ENCODE measurements around the gene TMEM132C. TPM values are rescaled to one million over a fixed set of nuclear protein-coding genes. Genes with fewer than 3 reads are reported as not detected.

Gene TMEM132C
- total RNA-seq, 2 experiments from 2014 or later, result not detected

DNA sequence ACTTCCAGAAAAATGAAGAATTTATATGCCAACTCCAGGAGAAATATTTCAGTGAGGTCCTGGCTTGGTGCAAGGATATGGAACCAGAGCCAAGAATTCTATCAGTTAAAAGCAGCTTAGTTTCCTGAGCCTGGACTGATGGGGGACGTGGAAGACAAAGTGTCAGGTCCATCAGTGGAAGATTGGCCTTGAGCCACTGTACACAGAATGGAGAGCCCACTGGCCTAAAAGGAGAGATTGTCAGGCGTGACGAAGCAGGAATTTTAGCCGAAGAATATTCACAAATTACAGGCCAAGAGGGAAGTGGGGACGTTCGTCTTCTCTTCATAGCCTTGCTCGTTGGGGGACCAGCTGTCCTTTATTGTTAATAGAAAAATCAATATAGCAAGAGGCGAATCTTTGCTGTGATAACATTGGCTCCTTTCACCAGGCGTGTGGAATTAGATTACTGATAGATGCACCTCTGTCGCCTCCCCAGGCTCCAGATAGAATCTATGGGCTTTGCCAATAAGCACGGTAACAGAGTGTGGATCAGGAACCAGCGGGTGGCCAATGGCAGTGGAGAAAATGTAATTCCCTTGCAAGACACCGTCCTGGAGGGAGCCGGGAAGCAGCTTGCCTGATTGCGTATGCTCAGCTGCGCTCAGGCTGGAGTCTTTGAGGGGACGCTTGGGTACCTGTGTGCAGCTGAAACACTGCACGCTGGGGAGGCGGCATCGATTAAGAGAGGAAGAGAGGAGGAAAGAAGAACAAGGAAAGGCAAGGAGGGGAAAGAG is 56.4 kb downstream of the TMEM132C start:
- H3K4me3 Mint-ChIP-seq, result no peak overlapping the region

DNA sequence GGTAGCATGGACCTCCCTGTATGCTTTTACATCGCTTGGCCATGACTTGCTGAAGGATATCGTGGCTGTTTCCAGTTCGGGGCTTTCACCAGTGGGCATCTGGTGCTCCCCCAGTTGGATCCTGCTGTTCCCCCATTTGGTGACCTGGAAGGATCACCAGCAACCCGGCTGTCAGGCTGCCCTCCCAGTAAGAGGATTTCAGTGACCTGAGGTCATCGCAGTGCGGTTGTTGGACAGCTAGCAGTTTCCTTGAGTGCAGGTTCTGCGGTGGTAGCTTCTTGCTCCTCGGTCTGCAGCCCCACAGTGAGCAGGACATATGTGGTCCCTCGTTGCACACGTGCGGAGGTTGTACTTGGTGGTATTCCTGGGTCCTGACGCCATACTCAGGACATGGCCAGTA is 58.7 kb downstream of the TMEM132C start:
- no peaks in the 10 kb centered on the region for H3K4me1 Mint-ChIP-seq (ENCODE audit: low read depth)
- TF ChIP-seq, protein P1, sequence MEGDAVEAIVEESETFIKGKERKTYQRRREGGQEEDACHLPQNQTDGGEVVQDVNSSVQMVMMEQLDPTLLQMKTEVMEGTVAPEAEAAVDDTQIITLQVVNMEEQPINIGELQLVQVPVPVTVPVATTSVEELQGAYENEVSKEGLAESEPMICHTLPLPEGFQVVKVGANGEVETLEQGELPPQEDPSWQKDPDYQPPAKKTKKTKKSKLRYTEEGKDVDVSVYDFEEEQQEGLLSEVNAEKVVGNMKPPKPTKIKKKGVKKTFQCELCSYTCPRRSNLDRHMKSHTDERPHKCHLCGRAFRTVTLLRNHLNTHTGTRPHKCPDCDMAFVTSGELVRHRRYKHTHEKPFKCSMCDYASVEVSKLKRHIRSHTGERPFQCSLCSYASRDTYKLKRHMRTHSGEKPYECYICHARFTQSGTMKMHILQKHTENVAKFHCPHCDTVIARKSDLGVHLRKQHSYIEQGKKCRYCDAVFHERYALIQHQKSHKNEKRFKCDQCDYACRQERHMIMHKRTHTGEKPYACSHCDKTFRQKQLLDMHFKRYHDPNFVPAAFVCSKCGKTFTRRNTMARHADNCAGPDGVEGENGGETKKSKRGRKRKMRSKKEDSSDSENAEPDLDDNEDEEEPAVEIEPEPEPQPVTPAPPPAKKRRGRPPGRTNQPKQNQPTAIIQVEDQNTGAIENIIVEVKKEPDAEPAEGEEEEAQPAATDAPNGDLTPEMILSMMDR (IDR thresholded peaks at IDR 0.05), result no peak
- H3K36me3 Mint-ChIP-seq (ENCODE audit: low read depth), result no peaks in the 10 kb centered on the region
- ATAC-seq (no peak), DNase-seq (no peak)
- intact Hi-C loops (cut with micrococcal nuclease), result no loop called here
- H3K27me3 Mint-ChIP-seq, result no peaks in the 10 kb centered on the region
- H3K9me3 Mint-ChIP-seq, result no peaks in the 10 kb centered on the region
- ChIA-PET POLR2A (no interaction called here), CTCF (no interaction called here)
- H3K27ac Mint-ChIP-seq, result no peak overlapping the region
- H3K4me3 Mint-ChIP-seq, result no peak overlapping the region

More for the DNA sequence above, 56.4 kb downstream of the TMEM132C start:
- POLR2A ChIA-PET, result no interaction called here
- Mint-ChIP-seq H3K9me3 (peaks cover 3% of the 10 kb centered on the region), H3K36me3 (ENCODE audit: low read depth) (no peaks in the 10 kb centered on the region), H3K4me1 (ENCODE audit: low read depth) (no peaks in the 10 kb centered on the region), H3K27ac (no peak overlapping the region), H3K27me3 (peaks cover 3% of the 10 kb centered on the region)
- TF ChIP-seq, protein P1 (IDR thresholded peaks at IDR 0.05), result no peak
- CTCF ChIA-PET, result no interaction called here
- no peak for DNase-seq
- intact Hi-C loops (cut with micrococcal nuclease), result no loop called here
- no peak for ATAC-seq

DNA sequence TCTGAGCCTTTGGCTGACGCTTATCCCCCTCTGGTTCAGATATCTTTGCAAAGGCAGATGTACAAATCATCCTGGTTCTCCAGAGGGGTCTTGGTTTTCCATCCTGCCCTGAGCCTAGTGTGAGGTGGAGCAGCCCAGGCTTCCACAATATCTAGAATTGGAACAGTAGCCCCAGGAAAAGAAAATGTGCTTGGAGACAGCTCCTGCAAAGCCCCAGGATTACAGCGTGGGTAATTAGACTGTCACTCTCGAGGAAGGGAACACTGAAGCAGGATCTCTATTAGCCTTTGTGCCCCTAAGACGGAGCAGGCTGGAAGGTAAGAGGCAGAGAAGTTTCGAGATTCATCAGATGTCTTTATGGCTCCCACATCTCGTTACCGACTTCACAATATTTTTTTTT is 59.4 kb downstream of the TMEM132C start:
- H3K9me3 Mint-ChIP-seq, result no peaks in the 10 kb centered on the region
- ATAC-seq (no peak), DNase-seq (no peak)
- POLR2A ChIA-PET, result no interaction called here
- CTCF ChIA-PET, result no interaction called here
- no peak overlapping the region for H3K4me3 Mint-ChIP-seq
- H3K27me3 Mint-ChIP-seq, result no peaks in the 10 kb centered on the region
- no peaks in the 10 kb centered on the region for H3K4me1 Mint-ChIP-seq (ENCODE audit: low read depth)
- H3K36me3 Mint-ChIP-seq (ENCODE audit: low read depth), result no peaks in the 10 kb centered on the region
- no peak overlapping the region for H3K27ac Mint-ChIP-seq
- intact Hi-C loops (cut with micrococcal nuclease), result no loop called here
- TF ChIP-seq, protein P1 (IDR thresholded peaks at IDR 0.05), result no peak

DNA sequence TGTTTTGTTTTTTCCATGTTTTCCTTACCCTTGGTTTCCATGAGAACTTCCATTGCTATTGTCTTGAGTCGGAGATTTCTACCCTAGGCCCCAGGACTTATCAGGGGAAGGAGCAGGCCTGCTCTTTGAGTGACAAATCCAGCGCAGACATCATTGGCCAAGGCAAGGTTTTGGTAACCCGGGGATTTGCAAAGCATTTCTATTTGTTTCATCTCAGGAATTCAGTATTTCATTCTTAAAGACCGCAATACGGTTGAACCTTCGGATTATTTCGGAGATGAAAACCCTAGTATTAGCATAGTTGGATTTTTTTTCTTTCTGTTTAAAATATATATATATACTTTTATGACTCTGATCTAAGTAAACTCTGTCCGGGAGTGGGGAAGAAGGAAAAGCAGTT is 62.0 kb downstream of the TMEM132C start:
- CTCF ChIA-PET, result no interaction called here
- Mint-ChIP-seq H3K9me3 (no peaks in the 10 kb centered on the region), H3K27me3 (no peaks in the 10 kb centered on the region), H3K27ac (no peak overlapping the region), H3K36me3 (ENCODE audit: low read depth) (no peaks in the 10 kb centered on the region), H3K4me1 (ENCODE audit: low read depth) (no peaks in the 10 kb centered on the region), H3K4me3 (no peak overlapping the region)
- DNase-seq, result no peak
- intact Hi-C loops (cut with micrococcal nuclease), result no loop called here
- no peak for ATAC-seq
- TF ChIP-seq, protein P1 (IDR thresholded peaks at IDR 0.05), result no peak
- POLR2A ChIA-PET, result no interaction called here

DNA sequence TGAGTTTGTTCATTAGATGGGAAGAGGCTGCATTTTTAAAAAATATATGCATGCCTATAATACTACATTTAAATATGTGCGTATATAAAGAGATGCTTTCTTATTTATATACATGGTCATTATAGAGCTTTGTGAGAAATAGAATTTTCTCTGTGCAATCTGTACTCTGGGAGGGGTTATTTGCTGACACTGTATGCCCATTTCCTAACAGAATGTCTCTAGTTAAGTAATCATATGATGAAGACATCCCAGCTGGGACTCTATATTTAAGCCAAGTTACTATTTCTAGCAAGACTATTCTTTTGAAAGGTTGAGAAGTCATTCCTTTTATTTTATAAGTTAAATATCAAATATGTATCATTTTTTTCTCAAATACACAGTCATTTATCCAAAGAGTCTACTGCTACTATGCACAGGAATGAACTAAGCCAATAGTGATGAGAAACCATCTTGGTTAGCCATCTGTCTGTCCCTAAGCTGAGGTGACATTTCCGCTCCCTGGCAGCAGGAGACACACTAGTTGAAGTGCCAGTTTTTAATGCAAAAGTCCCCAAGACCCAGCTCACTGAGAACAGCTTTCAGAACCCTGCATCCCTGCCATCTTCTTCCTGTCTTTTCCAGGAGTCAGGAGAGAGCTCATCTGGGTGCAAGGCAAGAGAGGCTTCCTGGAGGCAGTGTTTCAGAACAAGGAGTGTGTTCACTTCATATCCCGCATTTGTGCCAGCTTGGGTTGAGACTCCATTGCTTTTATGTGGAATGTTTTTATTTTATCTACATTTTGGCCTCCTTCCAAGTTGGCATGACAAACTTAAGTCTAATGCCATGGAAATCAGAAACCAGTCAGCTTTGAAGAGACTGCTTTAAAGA is 69.5 kb downstream of the TMEM132C start:
- H3K27ac Mint-ChIP-seq, result no peak overlapping the region
- H3K4me1 Mint-ChIP-seq (ENCODE audit: low read depth), result no peaks in the 10 kb centered on the region
- peaks cover 1% of the 10 kb centered on the region for H3K9me3 Mint-ChIP-seq
- TF ChIP-seq, protein P1 (IDR thresholded peaks at IDR 0.05), result no peak
- no peaks in the 10 kb centered on the region for H3K27me3 Mint-ChIP-seq
- ChIA-PET CTCF (no interaction called here), POLR2A (no interaction called here)
- ATAC-seq (no peak), DNase-seq (no peak)
- H3K36me3 Mint-ChIP-seq (ENCODE audit: low read depth), result no peaks in the 10 kb centered on the region
- intact Hi-C loops (cut with micrococcal nuclease), result no loop called here
- no peak overlapping the region for H3K4me3 Mint-ChIP-seq

Data from activated CD8-positive, alpha-beta T cell treated with anti-CD3 and anti-CD28 coated beads for 36 hours (primary cell).